ENCODE data around the gene RHAG.
"Not testable (repeated sequence)": the region's sequence is repeated elsewhere in the genome, so short reads cannot be mapped to it uniquely, and the experiment has no call there.

Gene RHAG

DNA sequence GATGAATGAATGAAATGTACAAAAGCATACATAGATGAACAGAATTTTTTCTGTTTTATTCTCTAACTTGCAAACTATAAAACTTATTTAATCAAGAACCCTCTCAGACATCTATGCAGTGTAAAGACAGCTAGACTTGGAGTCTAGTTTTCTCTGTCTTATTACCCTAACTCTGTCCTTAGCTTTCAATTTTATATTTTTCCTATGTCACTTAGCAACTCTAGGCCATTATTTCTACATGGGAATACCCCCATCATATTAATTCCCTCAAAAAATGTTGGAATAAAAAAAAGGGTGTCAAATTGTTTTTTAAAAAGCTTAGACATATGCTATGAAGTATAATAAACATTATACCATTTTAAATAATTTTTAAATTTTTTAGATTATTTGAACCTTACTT lies 1.2 kb downstream of the RHAG start:
- Histone ChIP-seq H3K27me3 (ENCODE audit: insufficient read depth, low read depth, severe bottlenecking) (no peaks in the 10 kb centered on the region), H3K4me3 (ENCODE audit: low read depth, low read length) (no peak overlapping the region), H3K36me3 (no peaks in the 10 kb centered on the region), H3K9me3 (ENCODE audit: severe bottlenecking) (no peaks in the 10 kb centered on the region), H3K27ac (no peak overlapping the region)
- no peak for DNase-seq
- TF ChIP-seq, protein P1, sequence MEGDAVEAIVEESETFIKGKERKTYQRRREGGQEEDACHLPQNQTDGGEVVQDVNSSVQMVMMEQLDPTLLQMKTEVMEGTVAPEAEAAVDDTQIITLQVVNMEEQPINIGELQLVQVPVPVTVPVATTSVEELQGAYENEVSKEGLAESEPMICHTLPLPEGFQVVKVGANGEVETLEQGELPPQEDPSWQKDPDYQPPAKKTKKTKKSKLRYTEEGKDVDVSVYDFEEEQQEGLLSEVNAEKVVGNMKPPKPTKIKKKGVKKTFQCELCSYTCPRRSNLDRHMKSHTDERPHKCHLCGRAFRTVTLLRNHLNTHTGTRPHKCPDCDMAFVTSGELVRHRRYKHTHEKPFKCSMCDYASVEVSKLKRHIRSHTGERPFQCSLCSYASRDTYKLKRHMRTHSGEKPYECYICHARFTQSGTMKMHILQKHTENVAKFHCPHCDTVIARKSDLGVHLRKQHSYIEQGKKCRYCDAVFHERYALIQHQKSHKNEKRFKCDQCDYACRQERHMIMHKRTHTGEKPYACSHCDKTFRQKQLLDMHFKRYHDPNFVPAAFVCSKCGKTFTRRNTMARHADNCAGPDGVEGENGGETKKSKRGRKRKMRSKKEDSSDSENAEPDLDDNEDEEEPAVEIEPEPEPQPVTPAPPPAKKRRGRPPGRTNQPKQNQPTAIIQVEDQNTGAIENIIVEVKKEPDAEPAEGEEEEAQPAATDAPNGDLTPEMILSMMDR (IDR thresholded peaks at IDR 0.05; ENCODE audit: low read depth, low read length) = no peak

DNA sequence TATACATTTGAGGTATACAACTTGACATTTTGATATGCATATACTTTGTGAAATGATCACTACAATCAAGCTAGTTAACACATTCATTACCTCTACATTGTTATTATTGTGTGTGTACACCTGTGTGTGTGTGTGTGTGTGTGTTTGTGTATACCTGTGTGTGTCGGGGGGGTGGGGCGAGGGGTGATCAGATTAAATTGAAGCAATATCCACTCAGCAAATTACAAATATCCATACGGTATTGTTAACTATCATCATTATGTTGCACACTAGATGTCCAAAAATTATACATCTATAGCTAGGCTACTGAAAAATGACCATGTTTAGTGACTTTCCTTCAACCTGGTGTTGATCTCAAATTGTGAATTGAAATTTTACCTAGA lies 1.8 kb downstream of the RHAG start:
- Histone ChIP-seq H3K9me3 (ENCODE audit: severe bottlenecking) (no peaks in the 10 kb centered on the region), H3K4me3 (ENCODE audit: low read depth, low read length) (no peak overlapping the region), H3K36me3 (no peaks in the 10 kb centered on the region), H3K27ac (no peak overlapping the region), H3K27me3 (ENCODE audit: insufficient read depth, low read depth, severe bottlenecking) (no peaks in the 10 kb centered on the region)
- TF ChIP-seq, protein P1 (IDR thresholded peaks at IDR 0.05; ENCODE audit: low read depth, low read length) = no peak
- DNase-seq = no peak

DNA sequence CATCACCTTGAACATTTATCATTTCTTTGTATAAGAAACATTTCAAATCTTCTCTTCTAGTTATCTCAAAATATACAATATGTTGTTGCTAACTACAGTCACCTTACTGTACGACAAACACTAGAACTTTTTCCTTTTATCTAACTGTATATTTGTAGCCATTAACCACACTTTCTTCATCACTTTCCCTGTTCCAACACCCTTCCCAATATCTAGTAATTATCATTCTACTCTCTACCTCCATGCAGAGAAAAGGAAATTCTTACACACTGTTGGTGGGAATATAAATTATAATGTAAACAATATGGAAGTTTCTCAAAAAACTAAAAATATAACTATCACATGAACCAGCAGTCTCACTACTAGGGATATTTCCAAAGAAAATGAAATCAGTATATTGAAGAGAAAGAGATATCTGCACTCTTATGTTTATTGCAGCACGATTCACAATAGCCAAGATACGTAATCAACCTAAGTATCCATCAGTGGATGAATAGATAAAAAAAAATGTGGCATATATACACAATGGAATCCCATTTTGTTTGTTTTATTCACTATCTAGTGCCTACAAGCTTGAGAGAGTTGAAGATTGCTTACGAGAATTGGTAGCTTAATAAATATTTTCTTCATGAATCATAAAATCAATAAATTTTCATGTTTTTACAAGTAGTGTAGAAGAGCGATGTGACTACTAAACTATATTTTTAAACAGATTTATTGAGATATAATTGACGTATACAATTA lies 2.4 kb downstream of the RHAG start:
- no peak overlapping the region for H3K4me3 ChIP-seq (ENCODE audit: low read depth, low read length)
- DNase-seq = no peak
- TF ChIP-seq, protein P1 (IDR thresholded peaks at IDR 0.05; ENCODE audit: low read depth, low read length) = no peak
- no peaks in the 10 kb centered on the region for H3K36me3 ChIP-seq
- no peaks in the 10 kb centered on the region for H3K27me3 ChIP-seq (ENCODE audit: insufficient read depth, low read depth, severe bottlenecking)
- no peaks in the 10 kb centered on the region for H3K9me3 ChIP-seq (ENCODE audit: severe bottlenecking)
- H3K27ac ChIP-seq = no peak overlapping the region

DNA sequence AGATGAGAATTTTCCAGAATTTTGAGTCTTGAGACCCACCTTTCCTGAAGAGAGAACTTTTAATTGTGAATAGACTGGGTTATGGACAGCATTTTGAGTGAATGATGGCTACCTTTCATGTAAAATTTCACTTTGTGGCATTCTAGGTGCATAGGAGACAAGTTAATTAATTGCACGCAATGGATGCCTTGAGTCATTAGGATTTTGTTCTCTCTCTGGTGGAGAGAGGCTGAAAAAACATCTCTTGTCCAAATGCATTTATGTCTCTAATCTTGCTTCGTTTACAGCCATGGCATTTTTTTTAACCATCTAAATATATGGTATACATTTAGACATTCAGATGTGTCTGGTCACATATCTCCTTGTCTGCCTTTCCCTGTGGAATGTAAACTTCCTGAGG lies 3.1 kb downstream of the RHAG start:
- TF ChIP-seq, protein P1 (IDR thresholded peaks at IDR 0.05; ENCODE audit: low read depth, low read length) = no peak
- Histone ChIP-seq H3K36me3 (no peaks in the 10 kb centered on the region), H3K9me3 (ENCODE audit: severe bottlenecking) (no peaks in the 10 kb centered on the region), H3K27me3 (ENCODE audit: insufficient read depth, low read depth, severe bottlenecking) (no peaks in the 10 kb centered on the region), H3K4me3 (ENCODE audit: low read depth, low read length) (no peak overlapping the region), H3K27ac (no peak overlapping the region)
- no peak for DNase-seq

DNA sequence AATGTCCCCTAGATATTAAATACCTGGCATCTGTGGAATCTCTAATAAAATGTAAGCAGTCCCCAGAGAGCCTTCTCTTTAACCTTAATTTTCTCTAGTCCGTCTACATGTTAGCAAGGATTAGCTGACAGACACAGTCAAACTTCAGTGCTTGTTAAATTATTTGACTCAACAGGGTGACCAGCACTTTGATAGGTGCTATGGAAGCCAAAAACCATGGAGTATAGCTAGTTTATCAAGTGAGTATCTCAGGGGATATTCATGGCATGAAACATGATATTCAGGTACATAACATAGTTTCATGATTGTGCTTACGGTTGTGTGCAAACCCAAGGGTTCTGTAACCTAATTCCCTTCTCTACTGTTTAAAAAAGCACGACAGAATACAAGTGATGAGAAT lies 3.9 kb downstream of the RHAG start:
- TF ChIP-seq, protein P1 (IDR thresholded peaks at IDR 0.05; ENCODE audit: low read depth, low read length) = no peak
- no peaks in the 10 kb centered on the region for H3K27me3 ChIP-seq (ENCODE audit: insufficient read depth, low read depth, severe bottlenecking)
- H3K27ac ChIP-seq = no peak overlapping the region
- no peaks in the 10 kb centered on the region for H3K9me3 ChIP-seq (ENCODE audit: severe bottlenecking)
- no peak for DNase-seq
- no peaks in the 10 kb centered on the region for H3K36me3 ChIP-seq
- no peak overlapping the region for H3K4me3 ChIP-seq (ENCODE audit: low read depth, low read length)

DNA sequence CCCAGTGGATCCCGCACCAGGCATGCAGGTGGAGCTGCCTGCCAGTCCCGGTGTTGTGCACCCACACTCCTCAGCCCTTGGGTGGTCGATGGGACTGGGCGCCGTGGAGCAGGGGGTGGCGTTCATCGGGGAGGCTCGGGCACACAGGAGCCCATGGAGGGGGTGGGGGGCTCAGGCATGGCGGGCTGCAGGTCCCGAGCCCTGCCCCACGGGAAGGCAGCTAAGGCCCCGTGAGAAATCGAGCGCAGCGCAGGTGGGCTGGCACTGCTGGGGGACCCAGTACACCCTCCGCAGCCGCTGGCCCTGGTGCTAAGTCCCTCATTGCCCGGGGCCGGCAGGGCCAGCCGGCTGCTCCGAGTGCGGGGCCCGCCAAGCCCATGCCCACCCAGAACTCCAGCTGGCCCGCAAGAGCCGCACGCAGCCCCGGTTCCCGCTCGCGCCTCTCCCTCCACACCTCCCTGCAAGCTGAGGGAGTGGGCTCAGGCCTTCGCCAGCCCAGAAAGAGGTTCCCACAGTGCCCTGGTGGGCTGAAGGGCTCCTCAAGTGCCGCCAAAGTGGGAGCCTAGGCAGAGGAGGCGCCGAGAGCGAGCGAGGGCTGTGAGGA lies 7.1 kb downstream of the RHAG start:
- not testable (repeated sequence) for DNase-seq; H3K27ac ChIP-seq; H3K27me3 ChIP-seq (ENCODE audit: insufficient read depth, low read depth, severe bottlenecking); H3K4me3 ChIP-seq (ENCODE audit: low read depth, low read length); H3K36me3 ChIP-seq; H3K9me3 ChIP-seq (ENCODE audit: severe bottlenecking)

Data from WERI-Rb-1 (cell line).